Measurements from ENCODE around the gene PABPN1L.

Gene PABPN1L

DNA sequence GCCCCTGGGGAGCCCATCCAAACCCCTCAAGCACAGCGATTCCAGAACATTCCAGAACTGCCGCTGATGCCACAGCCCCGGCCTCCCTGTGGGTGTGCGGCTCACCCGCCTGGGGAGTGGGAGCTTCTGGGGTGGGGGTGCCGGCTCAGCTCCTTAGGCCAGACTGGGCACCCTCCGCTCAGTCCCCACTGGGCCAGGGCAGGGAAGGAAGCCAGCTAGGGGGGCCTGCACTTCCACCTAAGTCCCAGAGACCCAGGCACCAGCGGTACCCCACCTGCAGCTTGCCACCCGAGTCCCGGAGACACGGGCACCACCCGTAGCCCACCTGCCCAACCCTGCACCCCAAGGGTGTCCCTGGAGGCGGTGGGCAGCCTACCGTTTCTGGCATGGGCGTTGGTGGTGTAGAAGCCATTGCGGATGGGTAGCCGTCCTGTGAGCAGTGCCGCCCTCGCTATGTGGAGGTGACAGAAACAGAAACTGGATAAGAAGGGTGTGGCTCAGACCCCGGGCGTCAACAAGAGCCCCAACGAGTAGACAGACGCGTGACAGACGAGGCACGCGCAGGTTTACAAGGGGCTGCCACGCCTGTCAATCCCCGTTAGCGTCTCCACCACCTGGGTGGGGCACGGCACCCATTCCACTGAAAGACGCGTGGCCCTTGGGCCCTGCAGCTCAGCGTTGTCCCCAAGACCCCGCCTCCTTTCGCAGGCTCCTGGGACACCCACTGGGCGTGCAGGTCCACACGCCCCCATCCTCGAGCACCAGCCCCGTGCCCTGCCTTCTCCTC is 24.7 kb downstream of the PABPN1L start:
- TF ChIP-seq ZFX (IDR thresholded peaks at IDR 0.05) = no peak
- TF ChIP-seq, protein P1, sequence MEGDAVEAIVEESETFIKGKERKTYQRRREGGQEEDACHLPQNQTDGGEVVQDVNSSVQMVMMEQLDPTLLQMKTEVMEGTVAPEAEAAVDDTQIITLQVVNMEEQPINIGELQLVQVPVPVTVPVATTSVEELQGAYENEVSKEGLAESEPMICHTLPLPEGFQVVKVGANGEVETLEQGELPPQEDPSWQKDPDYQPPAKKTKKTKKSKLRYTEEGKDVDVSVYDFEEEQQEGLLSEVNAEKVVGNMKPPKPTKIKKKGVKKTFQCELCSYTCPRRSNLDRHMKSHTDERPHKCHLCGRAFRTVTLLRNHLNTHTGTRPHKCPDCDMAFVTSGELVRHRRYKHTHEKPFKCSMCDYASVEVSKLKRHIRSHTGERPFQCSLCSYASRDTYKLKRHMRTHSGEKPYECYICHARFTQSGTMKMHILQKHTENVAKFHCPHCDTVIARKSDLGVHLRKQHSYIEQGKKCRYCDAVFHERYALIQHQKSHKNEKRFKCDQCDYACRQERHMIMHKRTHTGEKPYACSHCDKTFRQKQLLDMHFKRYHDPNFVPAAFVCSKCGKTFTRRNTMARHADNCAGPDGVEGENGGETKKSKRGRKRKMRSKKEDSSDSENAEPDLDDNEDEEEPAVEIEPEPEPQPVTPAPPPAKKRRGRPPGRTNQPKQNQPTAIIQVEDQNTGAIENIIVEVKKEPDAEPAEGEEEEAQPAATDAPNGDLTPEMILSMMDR (conservative IDR thresholded peaks at IDR 0.05) = no peak
- H3K27ac ChIP-seq = no peak overlapping the region

DNA sequence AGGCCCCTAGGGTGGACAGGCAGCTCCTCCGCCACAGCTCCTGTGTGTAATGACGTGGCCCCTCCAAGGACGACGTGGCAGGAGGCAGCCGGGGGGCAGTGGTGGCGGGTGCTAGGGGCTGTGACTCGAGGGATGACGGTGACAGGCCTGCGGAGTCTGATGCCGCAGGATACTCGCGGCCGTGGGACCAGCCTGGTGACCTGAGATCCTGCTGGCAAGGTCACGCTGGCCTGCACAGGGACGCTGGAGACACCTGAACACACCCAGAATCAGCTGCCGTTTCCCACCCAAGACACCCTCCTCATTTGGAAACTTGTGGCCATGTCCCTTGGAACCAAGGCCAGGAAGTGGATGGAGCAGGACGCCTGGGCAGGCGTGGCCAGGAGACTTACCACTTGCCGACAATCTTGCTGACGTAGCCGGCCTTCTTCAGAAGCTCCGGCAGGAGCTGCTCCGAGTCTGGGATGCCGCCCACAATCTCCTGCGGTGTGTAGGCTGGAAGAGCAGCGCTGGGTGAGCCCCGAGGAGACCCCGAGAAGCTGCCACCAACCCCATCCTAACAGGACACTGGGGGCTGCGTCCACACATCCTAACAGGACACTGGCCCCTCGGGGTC is 25.8 kb downstream of the PABPN1L start:
- H3K27ac ChIP-seq = no peak overlapping the region

DNA sequence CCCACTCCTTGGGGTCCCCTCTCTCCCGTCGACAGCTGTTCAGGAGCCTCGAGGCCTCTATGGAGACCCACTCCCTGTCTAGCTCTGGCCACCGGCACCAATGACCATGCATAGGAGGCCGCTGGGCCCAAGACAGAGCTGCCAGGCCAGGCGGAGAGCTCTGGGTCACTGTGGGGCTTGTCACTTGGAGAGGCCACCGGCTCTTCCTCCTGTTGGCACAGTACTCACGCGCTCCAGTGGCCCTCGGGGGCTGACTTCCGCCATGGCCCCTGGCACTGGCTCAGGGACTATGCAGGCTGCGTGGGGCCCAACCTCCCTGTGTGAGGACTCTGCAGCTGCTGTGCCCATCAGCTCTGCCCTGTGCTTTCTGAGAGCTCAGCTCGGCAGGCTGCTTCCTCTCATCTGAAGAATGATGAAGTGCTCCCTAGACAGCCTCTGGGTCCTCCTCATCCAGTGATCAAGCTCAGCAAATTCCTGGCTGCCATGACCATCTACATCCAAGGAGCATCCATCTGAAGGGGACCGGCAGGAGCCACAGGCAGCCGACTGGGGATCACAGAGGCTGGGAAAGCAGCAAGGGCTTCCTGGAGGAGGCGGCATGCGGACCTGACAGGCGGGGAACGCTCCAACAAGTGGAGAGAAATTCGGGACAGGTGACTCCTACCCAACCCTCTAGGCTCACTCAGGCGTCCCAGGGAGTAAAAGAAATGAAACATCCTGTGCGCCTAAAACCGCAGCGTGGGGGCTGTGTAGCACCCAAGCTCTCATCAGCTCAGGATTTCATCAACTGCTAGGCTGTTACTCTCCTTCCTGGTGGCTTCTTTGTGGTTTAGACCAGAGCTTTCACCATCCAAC is 26.5 kb downstream of the PABPN1L start:
- TF ChIP-seq, protein P1 (conservative IDR thresholded peaks at IDR 0.05) = no peak
- TF ChIP-seq ZFX (IDR thresholded peaks at IDR 0.05) = no peak
- H3K27ac ChIP-seq = no peak overlapping the region

More for the DNA sequence above, 25.8 kb downstream of the PABPN1L start:
- no peak for TF ChIP-seq ZFX (IDR thresholded peaks at IDR 0.05)
- TF ChIP-seq, protein P1 (conservative IDR thresholded peaks at IDR 0.05) = no peak

DNA sequence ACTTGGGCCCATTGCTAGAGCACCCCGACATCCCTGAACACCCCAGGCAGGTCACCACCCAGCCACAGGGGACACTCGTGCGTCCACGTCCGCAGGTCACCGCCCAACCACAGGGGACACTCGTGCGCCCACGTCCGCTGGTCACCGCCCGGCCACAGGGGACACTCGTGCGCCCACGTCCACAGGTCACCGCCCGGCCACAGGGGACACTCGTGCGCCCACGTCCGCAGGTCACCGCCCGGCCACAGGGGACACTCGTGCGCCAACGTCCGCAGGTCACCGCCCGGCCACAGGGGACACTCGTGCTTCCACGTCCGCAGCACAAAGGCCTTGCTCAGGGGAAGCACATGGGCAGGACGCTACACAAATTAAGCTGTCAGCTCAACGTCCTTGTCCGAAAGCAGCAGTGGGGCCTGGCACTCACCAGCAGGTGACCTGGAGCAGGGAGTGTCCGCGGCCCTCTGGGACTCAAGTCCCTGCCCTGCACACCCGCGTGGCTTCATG is 27.4 kb downstream of the PABPN1L start:
- no peak for TF ChIP-seq ZFX (IDR thresholded peaks at IDR 0.05)
- TF ChIP-seq, protein P1 (conservative IDR thresholded peaks at IDR 0.05) = no peak; the same call in 1 of the 2 replicates
- H3K27ac ChIP-seq = no peak overlapping the region

DNA sequence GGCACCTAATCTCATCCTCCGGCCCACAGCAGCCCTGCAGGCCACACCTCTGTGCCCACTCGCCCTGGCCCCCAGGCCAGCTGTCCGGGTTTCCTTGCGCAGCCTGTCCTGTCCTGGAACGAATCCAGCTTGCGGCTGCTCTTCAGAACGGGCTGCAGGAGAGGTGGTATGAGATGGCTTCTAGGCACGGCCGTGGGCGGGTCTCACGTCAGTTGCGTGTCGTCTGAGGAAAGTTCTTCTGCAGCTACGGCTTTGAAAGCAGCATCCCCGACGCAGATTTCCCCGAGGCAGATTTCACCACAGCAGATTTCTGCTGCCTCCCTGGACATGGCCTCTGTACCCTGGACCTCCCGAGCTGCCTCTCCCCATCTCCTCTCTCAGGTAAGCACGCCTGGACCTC is 27.9 kb downstream of the PABPN1L start:
- TF ChIP-seq ZFX (IDR thresholded peaks at IDR 0.05) = no peak
- TF ChIP-seq, protein P1 (conservative IDR thresholded peaks at IDR 0.05) = no peak
- no peak overlapping the region for H3K27ac ChIP-seq

DNA sequence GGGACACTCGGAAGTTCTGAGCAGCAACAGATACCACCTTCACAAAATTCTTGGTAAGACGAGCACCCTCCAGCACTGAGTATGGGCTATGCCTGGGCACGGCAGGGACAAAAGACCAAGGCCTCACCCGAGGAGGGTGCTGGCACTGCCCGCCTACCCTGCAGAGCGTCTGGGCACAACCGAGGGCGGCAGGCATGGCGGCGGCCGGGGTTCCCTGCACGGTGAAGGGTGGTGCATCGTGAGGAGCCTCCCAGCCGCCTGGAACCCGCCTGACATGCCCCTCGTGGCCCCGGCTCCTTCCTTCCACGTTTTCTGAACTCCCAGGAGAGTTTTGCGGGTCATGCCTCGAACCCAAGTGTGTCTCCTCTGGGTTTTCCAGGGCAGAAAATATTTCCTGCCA is 28.7 kb downstream of the PABPN1L start:
- TF ChIP-seq, protein P1 (conservative IDR thresholded peaks at IDR 0.05) = no peak
- TF ChIP-seq ZFX (IDR thresholded peaks at IDR 0.05) = no peak
- no peak overlapping the region for H3K27ac ChIP-seq

All from C4-2B (cell line).